HepG2 (cell line): Measurements from ENCODE around the gene LDLRAD4. TPM values are rescaled to one million over a fixed set of nuclear protein-coding genes. Genes with fewer than 3 reads are reported as not detected.

Experiments used
- ATAC-seq: fragments of 200-7000 bp; cut with Tn5 transposase; 3 replicates; pipeline ENCODE4 v1.9.1; 2020; ENCODE audit warnings: mild to moderate bottlenecking, moderate library complexity
- BruUV-seq: library from RNA; stranded (reverse); fragments of 400-500 nt; replicated peaks from 2 replicates; lab custom pipeline; 2021; lab: Mats Ljungman, UMichigan
- CTCF ChIA-PET: fragments of 300-600 bp; formaldehyde crosslinking; extraction: SDS; loops from one replicate; lab custom pipeline; 2021; ENCODE audit warnings: low total read pairs, inconsistent platforms, low intra/inter-chr PET ratio; lab: Yijun Ruan, JAX
- POLR2A ChIA-PET: fragments of 350-600 bp; sonication (Branson Sonifier 250); formaldehyde crosslinking; loops from one replicate; lab custom pipeline; 2020; ENCODE audit warnings: antibody characterized with exemption, inconsistent platforms; lab: Yijun Ruan, JAX
- DNase-seq: peaks from one replicate; pipeline ENCODE4 v3.0.0-alpha.2; 2015; ENCODE audit warnings: low spot score
- FAIRE-seq: peaks from 3 replicates; lab custom pipeline; 2011; peaks lifted over from hg19 to GRCh38; lab: Jason Lieb, UNC
- H2AFZ ChIP-seq: one replicate; pipeline ENCODE4 v1.6.1; 2011; ENCODE audit warnings: low read length, inconsistent platforms
- H3K27ac ChIP-seq: fragments of 300-600 bp; 3 replicates; pipeline ENCODE4 v1.8.0; 2011; ENCODE audit warnings: mixed run types, mild to moderate bottlenecking, mixed read lengths, low read length, inconsistent platforms; ENCODE audit not compliant: insufficient read depth; ENCODE audit errors: extremely low read length
- H3K27me3 ChIP-seq, 2 experiments: fragments of 200-600 bp in 1 of 2; 2 replicates in 1 of 2; 3 replicates in 1 of 2; pipeline versions ENCODE4 v1.6.0 to v1.8.0; 2011; ENCODE audit warnings: low read length in 2 of 2, mild to moderate bottlenecking in 2 of 2, moderate library complexity in 2 of 2, inconsistent platforms in 1 of 2; ENCODE audit not compliant: insufficient read depth in 2 of 2, control insufficient read depth in 1 of 2
- H3K36me3 ChIP-seq, 2 experiments: fragments of 200-600 bp in 1 of 2; replicated peaks in 1 of 2; 2 replicates in 1 of 2; 3 replicates in 1 of 2; pipeline versions ENCODE4 v1.5.1 to v1.8.0; 2011; ENCODE audit warnings: low read length in 2 of 2, inconsistent platforms in 1 of 2; ENCODE audit not compliant: insufficient read depth in 2 of 2, control insufficient read depth in 1 of 2
- H3K4me1 ChIP-seq: 2 replicates; pipeline ENCODE4 v1.5.1; 2012; ENCODE audit warnings: low read length, inconsistent platforms; ENCODE audit not compliant: insufficient read depth
- H3K4me2 ChIP-seq: 2 replicates; pipeline ENCODE4 v1.6.0; 2011; ENCODE audit warnings: low read depth, low read length, inconsistent platforms
- H3K4me3 ChIP-seq, 3 experiments: fragments of 200-600 bp in 1 of 3; sonication (generic), shearing (Covaris generic) in 1 of 3; replicated peaks in 1 of 3; 2 replicates each; pipeline ENCODE4 v1.5.1; 2011 to 2016; ENCODE audit warnings: low read length in 3 of 3, inconsistent platforms in 2 of 3, low read depth in 2 of 3, mild to moderate bottlenecking in 2 of 3, control low read depth in 1 of 3, mixed read lengths in 1 of 3; ENCODE audit not compliant: insufficient read depth in 1 of 3
- H3K79me2 ChIP-seq: one replicate; pipeline ENCODE4 v1.6.1; 2011; ENCODE audit warnings: low read length, inconsistent platforms; ENCODE audit not compliant: insufficient read depth
- H3K9ac ChIP-seq: 2 replicates; pipeline ENCODE4 v1.6.0; 2011; ENCODE audit warnings: mild to moderate bottlenecking, low read depth, low read length, inconsistent platforms; ENCODE audit not compliant: insufficient read depth
- H3K9me3 ChIP-seq: 2 replicates; pipeline ENCODE4 v1.5.1; 2012; ENCODE audit warnings: mild to moderate bottlenecking, low read length
- H4K20me1 ChIP-seq: 2 replicates; pipeline ENCODE4 v1.6.0; 2011; ENCODE audit warnings: inconsistent platforms, mild to moderate bottlenecking, low read length, moderate library complexity; ENCODE audit not compliant: insufficient read depth
- KLF13 ChIP-seq: sonication (generic); formaldehyde crosslinking; IDR thresholded peaks from 2 replicates; pipeline ENCODE4 v1.4.0; 2020; ENCODE audit warnings: mild to moderate bottlenecking, missing genetic modification reagents
- ZNF629 ChIP-seq: sonication (generic); formaldehyde crosslinking; conservative IDR thresholded peaks from 2 replicates; pipeline ENCODE4 v1.5.0; 2020; ENCODE audit warnings: missing genetic modification reagents
- WGBS: methylation state at CpG from one replicate; pipeline ENCODE4 v1.1.6; 2017; ENCODE audit warnings: low lambda C conversion rate; 5-methylcytosine and 5-hydroxymethylcytosine counted together
- in situ Hi-C: cut with HindIII; loops from 2 replicates; pipeline ENCODE4 v1.10.0; 2017; ENCODE audit warnings: low pct_unique_long_range_greater_than_20kb; ENCODE audit not compliant: extremely low pct_ligation_motif_present
- intact Hi-C: fragments of 100-400 bp; cut with micrococcal nuclease; formaldehyde crosslinking; loops from one replicate; pipeline ENCODE4 v1.10.0; 2022; ENCODE audit not compliant: unreplicated experiment
- polyA plus RNA-seq, 8 experiments: library from polyadenylated mRNA; depleted of rRNA in 3 of 8; stranded (reverse) in 7 of 8; unstranded in 1 of 8; fragments of >200 nt; fragmentation: Illumina TruSeq in 4 of 8; extraction: Trizol in 4 of 8; gene quantifications; 2 replicates each; pipeline versions ENCODE4 v1.2.1 to v1.2.3, GENCODE V29; 2011 to 2016; ENCODE audit warnings: low read depth in 4 of 8, missing spikeins in 1 of 8, mixed read lengths in 1 of 8; ENCODE audit not compliant: insufficient read depth in 1 of 8
- total RNA-seq, 5 experiments: library from RNA; depleted of rRNA; stranded (reverse); fragments of >200 nt; fragmentation: Illumina TruSeq; extraction: Trizol; gene quantifications; 2 replicates each; pipeline ENCODE4 v1.2.3, GENCODE V29; 2016; ENCODE audit warnings: low read depth in 1 of 5
- TF ChIP-seq, protein P1 (sequence below): fragments of 450-650 bp; IDR thresholded peaks from 2 replicates; pipeline ENCODE4 v1.6.1; 2016
- TF ChIP-seq, protein P2 (sequence below): sonication (generic); formaldehyde crosslinking; IDR thresholded peaks from 2 replicates; pipeline ENCODE4 v1.5.1; 2020; ENCODE audit warnings: missing genetic modification reagents, mild to moderate bottlenecking, borderline replicate concordance

Gene LDLRAD4
- total and polyA plus RNA-seq, 2 of the 13 experiments (the other 11 are each of a cell fraction or from before 2014, with no cell fraction given) = 13.6 to 20.9 TPM

DNA sequence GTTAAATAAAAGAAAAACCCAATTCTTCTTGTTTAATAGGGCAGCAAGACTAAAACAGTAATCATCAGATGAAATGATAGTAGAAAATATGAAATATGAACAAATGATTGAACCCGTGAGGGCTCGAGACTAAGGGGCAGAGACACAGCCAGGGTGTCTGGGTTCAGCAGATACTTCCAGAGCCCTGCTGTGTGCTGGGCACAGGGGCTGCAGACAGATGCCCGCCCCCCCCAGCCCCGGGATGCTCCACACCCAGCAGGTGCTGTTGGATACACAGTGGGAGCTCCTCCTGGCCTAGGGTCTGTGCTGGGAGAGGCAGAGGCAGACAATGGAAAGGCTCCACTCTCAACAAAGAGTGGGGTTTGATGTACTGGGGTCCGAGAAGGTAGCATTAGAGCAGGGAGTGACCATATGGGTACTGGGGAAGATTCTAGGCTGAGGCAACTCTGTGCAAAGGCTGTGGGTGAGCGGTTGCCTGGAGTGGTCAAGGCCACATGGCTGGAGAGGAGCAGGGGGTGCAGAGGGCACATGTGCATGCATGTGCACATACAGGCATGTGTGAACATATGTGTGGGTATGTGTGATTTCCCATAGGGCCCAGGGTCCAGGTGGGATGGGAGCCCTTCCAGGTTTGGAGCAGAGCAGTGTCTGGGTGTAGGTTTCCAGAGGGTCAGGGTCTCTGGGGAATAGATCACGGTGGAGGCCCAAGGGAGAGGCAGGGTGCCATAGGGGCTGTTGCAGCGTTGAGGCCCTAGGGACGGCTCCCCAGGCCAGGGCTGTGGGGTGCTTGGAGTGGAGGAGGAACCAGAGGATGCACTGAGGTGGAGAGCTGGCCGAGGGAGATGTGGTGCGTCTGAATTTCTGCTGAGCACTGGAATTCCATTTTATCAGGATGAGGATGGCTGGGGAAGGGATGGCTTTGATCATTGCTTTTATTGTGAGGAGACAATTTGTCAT lies 36.7 kb downstream of the LDLRAD4 start:
- TF ChIP-seq, protein P1, sequence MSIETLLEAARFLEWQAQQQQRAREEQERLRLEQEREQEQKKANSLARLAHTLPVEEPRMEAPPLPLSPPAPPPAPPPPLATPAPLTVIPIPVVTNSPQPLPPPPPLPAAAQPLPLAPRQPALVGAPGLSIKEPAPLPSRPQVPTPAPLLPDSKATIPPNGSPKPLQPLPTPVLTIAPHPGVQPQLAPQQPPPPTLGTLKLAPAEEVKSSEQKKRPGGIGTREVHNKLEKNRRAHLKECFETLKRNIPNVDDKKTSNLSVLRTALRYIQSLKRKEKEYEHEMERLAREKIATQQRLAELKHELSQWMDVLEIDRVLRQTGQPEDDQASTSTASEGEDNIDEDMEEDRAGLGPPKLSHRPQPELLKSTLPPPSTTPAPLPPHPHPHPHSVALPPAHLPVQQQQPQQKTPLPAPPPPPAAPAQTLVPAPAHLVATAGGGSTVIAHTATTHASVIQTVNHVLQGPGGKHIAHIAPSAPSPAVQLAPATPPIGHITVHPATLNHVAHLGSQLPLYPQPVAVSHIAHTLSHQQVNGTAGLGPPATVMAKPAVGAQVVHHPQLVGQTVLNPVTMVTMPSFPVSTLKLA = peak; percentile 60
- TF ChIP-seq, protein P2, sequence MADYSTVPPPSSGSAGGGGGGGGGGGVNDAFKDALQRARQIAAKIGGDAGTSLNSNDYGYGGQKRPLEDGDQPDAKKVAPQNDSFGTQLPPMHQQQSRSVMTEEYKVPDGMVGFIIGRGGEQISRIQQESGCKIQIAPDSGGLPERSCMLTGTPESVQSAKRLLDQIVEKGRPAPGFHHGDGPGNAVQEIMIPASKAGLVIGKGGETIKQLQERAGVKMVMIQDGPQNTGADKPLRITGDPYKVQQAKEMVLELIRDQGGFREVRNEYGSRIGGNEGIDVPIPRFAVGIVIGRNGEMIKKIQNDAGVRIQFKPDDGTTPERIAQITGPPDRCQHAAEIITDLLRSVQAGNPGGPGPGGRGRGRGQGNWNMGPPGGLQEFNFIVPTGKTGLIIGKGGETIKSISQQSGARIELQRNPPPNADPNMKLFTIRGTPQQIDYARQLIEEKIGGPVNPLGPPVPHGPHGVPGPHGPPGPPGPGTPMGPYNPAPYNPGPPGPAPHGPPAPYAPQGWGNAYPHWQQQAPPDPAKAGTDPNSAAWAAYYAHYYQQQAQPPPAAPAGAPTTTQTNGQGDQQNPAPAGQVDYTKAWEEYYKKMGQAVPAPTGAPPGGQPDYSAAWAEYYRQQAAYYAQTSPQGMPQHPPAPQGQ (CRISPR knock-in tag) = no peak
- TF ChIP-seq KLF13 (CRISPR knock-in tag) (no peak), ZNF629 (CRISPR knock-in tag) (no peak)
- TF ChIP-seq, all 625 proteins: peak for 1

More for the DNA sequence above, 36.7 kb downstream of the LDLRAD4 start:
- no peak for FAIRE-seq
- BruUV-seq = no TSS peak
- no peak for DNase-seq
- Histone ChIP-seq H3K4me2 (no peak overlapping the region), H4K20me1 (no peaks in the 10 kb centered on the region), H3K27ac (no peak overlapping the region), H3K27me3 (no peaks in the 10 kb centered on the region), H3K4me1 (peaks cover 7% of the 10 kb centered on the region; the same call in 1 of the 2 replicates), H3K36me3 (no peaks in the 10 kb centered on the region), H3K4me3 (no peak overlapping the region), H3K79me2 (no peaks in the 10 kb centered on the region), H2AFZ (no peak overlapping the region), H3K9ac (no peak overlapping the region), H3K9me3 (no peaks in the 10 kb centered on the region)
- ATAC-seq = no peak
- intact Hi-C loops = no loop called here
- WGBS = 94% methylated on average over 9 of the region's 11 CpGs
- in situ Hi-C loops = no loop called here
- CTCF ChIA-PET = no interaction called here
- POLR2A ChIA-PET = no interaction called here
